Measurements from ENCODE around the gene FGF18. TPM values are rescaled to one million over a fixed set of nuclear protein-coding genes. Genes with fewer than 3 reads are reported as not detected.

Gene FGF18
- total RNA-seq, 2 experiments from 2014 or later: 0.31 to 0.33 TPM

DNA sequence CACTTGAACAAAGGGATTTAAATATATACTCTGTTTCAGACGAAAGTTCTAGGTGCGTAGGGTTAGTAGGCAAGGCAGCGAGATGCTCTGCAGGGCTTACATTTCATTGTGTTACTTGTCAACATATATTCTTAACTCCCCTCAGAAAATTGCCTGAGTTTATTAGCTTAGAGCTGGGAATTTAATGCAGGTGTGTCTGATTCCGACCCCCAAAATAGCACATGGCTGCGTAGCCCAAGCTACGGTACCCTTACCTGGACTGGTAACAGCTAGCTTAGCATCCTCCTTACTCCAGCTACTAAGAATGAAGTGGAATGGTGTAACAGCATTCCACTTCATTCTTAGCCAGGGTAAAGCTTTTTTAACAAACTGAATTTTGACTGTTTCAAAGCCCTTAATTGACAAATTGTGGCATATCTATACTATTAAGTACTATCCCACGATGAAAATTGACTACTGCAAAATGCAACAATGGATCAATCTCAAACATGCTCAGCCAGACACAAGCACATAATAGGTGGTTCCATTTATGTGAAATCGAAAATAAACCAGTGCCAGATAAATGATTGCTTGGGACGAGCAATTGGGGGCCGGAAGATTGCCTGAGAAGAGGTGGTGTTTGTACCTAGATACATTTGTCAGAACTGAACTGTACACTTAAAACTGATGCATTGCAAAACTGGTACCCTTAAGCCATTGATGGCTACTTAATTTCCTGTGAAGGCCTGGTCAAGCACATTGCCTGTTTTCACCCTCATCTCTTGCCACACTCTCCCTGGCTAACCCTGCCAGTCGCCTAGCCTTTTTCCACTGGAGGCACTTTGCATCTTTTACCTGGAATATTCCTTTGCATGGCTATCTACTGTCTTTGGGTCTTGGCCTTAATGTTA is 3.0 kb upstream of the FGF18 start:
- CTCF ChIA-PET: no interaction called here
- H3K27ac Mint-ChIP-seq: peak overlapping the region; percentile 39
- peaks cover 28% of the 10 kb centered on the region for H3K36me3 Mint-ChIP-seq (ENCODE audit: low read depth)
- POLR2A ChIA-PET: interaction anchor here (1.3 kb wide), 1 partner anchor 29 kb away, joined by 6 read pairs; the partner anchor contains the start of gene NPM1
- no peaks in the 10 kb centered on the region for H3K9me3 Mint-ChIP-seq
- H3K4me3 ChIP-seq (ENCODE audit: low read length): no peak overlapping the region
- intact Hi-C loops (cut with DNase I, micrococcal nuclease): loop anchor here in 1 of 2 experiments (5.0 kb wide), 2 partner anchors 876 to 1281 kb away; no protein-coding TSS in a partner anchor
- peaks cover 8 to 13% of the 10 kb centered on the region in 2 experiments for H3K27me3 ChIP-seq (ENCODE audit: control insufficient read depth in 1 of 2, insufficient read depth in 2 of 2, low read length in 2 of 2)
- no peak for DNase-seq
- H3K4me1 ChIP-seq (ENCODE audit: insufficient read depth, low read length): peaks cover 22% of the 10 kb centered on the region
- H3K4me1 Mint-ChIP-seq (ENCODE audit: low read depth): peaks cover 17% of the 10 kb centered on the region
- no peak overlapping the region for H3K4me3 Mint-ChIP-seq
- TF ChIP-seq, protein P1, sequence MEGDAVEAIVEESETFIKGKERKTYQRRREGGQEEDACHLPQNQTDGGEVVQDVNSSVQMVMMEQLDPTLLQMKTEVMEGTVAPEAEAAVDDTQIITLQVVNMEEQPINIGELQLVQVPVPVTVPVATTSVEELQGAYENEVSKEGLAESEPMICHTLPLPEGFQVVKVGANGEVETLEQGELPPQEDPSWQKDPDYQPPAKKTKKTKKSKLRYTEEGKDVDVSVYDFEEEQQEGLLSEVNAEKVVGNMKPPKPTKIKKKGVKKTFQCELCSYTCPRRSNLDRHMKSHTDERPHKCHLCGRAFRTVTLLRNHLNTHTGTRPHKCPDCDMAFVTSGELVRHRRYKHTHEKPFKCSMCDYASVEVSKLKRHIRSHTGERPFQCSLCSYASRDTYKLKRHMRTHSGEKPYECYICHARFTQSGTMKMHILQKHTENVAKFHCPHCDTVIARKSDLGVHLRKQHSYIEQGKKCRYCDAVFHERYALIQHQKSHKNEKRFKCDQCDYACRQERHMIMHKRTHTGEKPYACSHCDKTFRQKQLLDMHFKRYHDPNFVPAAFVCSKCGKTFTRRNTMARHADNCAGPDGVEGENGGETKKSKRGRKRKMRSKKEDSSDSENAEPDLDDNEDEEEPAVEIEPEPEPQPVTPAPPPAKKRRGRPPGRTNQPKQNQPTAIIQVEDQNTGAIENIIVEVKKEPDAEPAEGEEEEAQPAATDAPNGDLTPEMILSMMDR (IDR thresholded peaks at IDR 0.05): no peak
- peaks cover 17% of the 10 kb centered on the region for H3K27me3 Mint-ChIP-seq
- no peak overlapping the region for H3K27ac ChIP-seq (ENCODE audit: low read depth in 1 of 2, low read length in 2 of 2)
- peaks cover 0 to 7% of the 10 kb centered on the region in 2 experiments for H3K9me3 ChIP-seq (ENCODE audit: control insufficient read depth in 1 of 2, insufficient read depth in 1 of 2, low read length in 2 of 2)
- ATAC-seq (ENCODE audit: poor library complexity): no peak
- peaks cover 27% of the 10 kb centered on the region for H3K36me3 ChIP-seq (ENCODE audit: insufficient read depth, low read length)

DNA sequence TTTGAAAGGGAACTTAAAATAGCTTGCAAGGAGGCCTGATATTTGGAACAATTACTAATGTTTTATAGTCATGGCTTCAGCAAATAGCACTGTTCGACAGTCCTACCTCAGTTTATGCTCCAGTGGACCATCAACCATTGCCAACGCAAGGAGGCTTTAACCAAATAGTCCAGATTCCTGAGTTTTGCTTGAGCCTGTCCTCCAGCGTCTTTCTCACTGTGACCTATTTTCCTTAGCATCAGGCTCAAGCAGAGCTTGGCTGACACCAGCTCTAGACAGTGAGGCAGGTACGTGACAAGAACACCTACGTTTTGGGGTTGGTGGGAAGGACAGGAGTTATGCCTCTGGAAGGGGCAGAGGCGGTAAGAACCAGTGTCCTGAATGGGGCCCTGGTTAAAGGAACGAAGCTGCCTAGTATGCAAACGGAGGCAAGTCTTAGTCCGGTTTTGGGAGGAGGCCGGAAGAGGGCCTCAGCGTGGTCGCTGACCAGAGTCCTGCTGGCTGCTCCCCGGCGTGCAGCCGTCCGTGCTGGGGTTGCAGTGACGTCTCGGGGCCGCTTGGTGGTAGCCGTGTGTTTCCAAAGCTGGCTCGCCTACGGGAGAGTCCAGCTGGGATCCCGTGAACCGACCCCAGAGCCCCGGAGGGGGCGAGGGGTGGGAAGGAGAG is 998 bp upstream of the FGF18 start:
- peaks cover 16 to 24% of the 10 kb centered on the region in 2 experiments for H3K27me3 ChIP-seq (ENCODE audit: control insufficient read depth in 1 of 2, insufficient read depth in 2 of 2, low read length in 2 of 2)
- Mint-ChIP-seq H3K36me3 (ENCODE audit: low read depth) (peaks cover 7% of the 10 kb centered on the region), H3K27ac (no peak overlapping the region), H3K9me3 (no peaks in the 10 kb centered on the region), H3K4me1 (ENCODE audit: low read depth) (peaks cover 17% of the 10 kb centered on the region), H3K27me3 (peaks cover 30% of the 10 kb centered on the region), H3K4me3 (peak overlapping the region; percentile 80)
- TF ChIP-seq, protein P1 (IDR thresholded peaks at IDR 0.05): peak; percentile 68
- ChIA-PET CTCF (interaction anchor here (1.0 kb wide), 1 partner anchor 65 kb away, joined by 3 read pairs; no protein-coding TSS in a partner anchor), POLR2A (interaction anchor here (0.8 to 2.1 kb wide), 3 partner anchors 13 to 31 kb away, joined by 3 to 12 read pairs (median 3); partner anchors contain the start of gene NPM1)
- H3K4me3 ChIP-seq (ENCODE audit: low read length): peak overlapping the region; percentile 43
- peaks cover 22% of the 10 kb centered on the region for H3K4me1 ChIP-seq (ENCODE audit: insufficient read depth, low read length)
- peaks cover 7% of the 10 kb centered on the region for H3K36me3 ChIP-seq (ENCODE audit: insufficient read depth, low read length)
- peak in 12 of 14 experiments; percentile 15 to 67 (median 35) for DNase-seq
- H3K27ac ChIP-seq (ENCODE audit: low read depth in 1 of 2, low read length in 2 of 2): no peak overlapping the region
- intact Hi-C loops (cut with DNase I, micrococcal nuclease): loop anchor here (1.0 to 5.0 kb wide), 3 partner anchors 489 to 1279 kb away; no protein-coding TSS in a partner anchor
- H3K9me3 ChIP-seq (ENCODE audit: control insufficient read depth in 1 of 2, insufficient read depth in 1 of 2, low read length in 2 of 2): peaks cover 0 to 7% of the 10 kb centered on the region in 2 experiments
- ATAC-seq (ENCODE audit: poor library complexity): peak; percentile 54

DNA sequence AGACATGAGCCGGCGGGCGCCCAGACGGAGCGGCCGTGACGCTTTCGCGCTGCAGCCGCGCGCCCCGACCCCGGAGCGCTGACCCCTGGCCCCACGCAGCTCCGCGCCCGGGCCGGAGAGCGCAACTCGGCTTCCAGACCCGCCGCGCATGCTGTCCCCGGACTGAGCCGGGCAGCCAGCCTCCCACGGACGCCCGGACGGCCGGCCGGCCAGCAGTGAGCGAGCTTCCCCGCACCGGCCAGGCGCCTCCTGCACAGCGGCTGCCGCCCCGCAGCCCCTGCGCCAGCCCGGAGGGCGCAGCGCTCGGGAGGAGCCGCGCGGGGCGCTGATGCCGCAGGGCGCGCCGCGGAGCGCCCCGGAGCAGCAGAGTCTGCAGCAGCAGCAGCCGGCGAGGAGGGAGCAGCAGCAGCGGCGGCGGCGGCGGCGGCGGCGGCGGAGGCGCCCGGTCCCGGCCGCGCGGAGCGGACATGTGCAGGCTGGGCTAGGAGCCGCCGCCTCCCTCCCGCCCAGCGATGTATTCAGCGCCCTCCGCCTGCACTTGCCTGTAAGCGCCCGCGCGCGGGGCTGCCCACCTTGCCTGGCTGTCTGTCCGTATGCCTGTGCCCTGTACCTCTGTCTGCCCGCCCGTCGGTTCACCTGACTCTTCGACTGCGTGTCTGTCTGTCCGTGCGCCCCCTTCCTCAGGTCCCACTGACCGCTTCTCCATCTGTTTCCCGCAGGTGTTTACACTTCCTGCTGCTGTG is 412 bp downstream of the FGF18 start:
- Mint-ChIP-seq H3K27ac (no peak overlapping the region), H3K27me3 (peaks cover 35% of the 10 kb centered on the region), H3K36me3 (ENCODE audit: low read depth) (no peaks in the 10 kb centered on the region), H3K9me3 (no peaks in the 10 kb centered on the region), H3K4me3 (peak overlapping the region; percentile 74), H3K4me1 (ENCODE audit: low read depth) (peaks cover 17% of the 10 kb centered on the region)
- H3K4me3 ChIP-seq (ENCODE audit: low read length): no peak overlapping the region
- ATAC-seq (ENCODE audit: poor library complexity) (peak; percentile 61), DNase-seq (peak in 6 of 14 experiments; percentile 6 to 62 (median 31))
- H3K36me3 ChIP-seq (ENCODE audit: insufficient read depth, low read length): no peaks in the 10 kb centered on the region
- POLR2A ChIA-PET: interaction anchor here (1.0 to 2.1 kb wide), 2 partner anchors 14 to 32 kb away, joined by 3 to 12 read pairs; partner anchors contain the start of gene NPM1
- H3K9me3 ChIP-seq (ENCODE audit: control insufficient read depth in 1 of 2, insufficient read depth in 1 of 2, low read length in 2 of 2): peaks cover 0 to 7% of the 10 kb centered on the region in 2 experiments
- CTCF ChIA-PET: no interaction called here
- TF ChIP-seq, protein P1 (IDR thresholded peaks at IDR 0.05): no peak
- H3K27ac ChIP-seq (ENCODE audit: low read depth in 1 of 2, low read length in 2 of 2): no peak overlapping the region
- H3K4me1 ChIP-seq (ENCODE audit: insufficient read depth, low read length): peaks cover 22% of the 10 kb centered on the region
- peaks cover 16 to 24% of the 10 kb centered on the region in 2 experiments for H3K27me3 ChIP-seq (ENCODE audit: control insufficient read depth in 1 of 2, insufficient read depth in 2 of 2, low read length in 2 of 2)
- intact Hi-C loops (cut with DNase I, micrococcal nuclease): loop anchor here in 1 of 2 experiments (5.0 kb wide), 2 partner anchors 872 to 1277 kb away; no protein-coding TSS in a partner anchor
